Cardiac muscle cell (in vitro differentiated cells and primary cell): Measurements from ENCODE around the gene ITGAE. TPM values are rescaled to one million over a fixed set of nuclear protein-coding genes. Genes with fewer than 3 reads are reported as not detected.
"Not testable (repeated sequence)": the region's sequence is repeated elsewhere in the genome, so short reads cannot be mapped to it uniquely, and the experiment has no call there.

Experiments
- DNase-seq, 2 donors: peaks; one replicate each; pipeline versions ENCODE4 v3.0.0 to v3.0.0-alpha.2; 2010 to 2017; ENCODE audit warnings: low read depth in 1 of 2, low spot score in 1 of 2
- H3K27ac ChIP-seq: fragments of 200-600 bp; sonication (generic); 2 replicates; pipeline ENCODE4 v1.5.1; 2016
- H3K27me3 ChIP-seq: fragments of 200-600 bp; sonication (generic); 2 replicates; pipeline ENCODE4 v1.6.0; 2016; ENCODE audit warnings: control low read depth
- H3K36me3 ChIP-seq: fragments of 200-600 bp; sonication (generic); 2 replicates; pipeline ENCODE4 v1.5.1; 2016; ENCODE audit warnings: control low read depth
- H3K4me1 ChIP-seq: fragments of 200-600 bp; sonication (generic); 2 replicates; pipeline ENCODE4 v1.8.1; 2017; ENCODE audit warnings: low read depth, mild to moderate bottlenecking, mixed run types
- H3K4me3 ChIP-seq: fragments of 200-600 bp; sonication (generic); 2 replicates; pipeline ENCODE4 v1.5.1; 2016; ENCODE audit warnings: mild to moderate bottlenecking
- H3K9me3 ChIP-seq: fragments of 200-600 bp; sonication (generic); 2 replicates; pipeline ENCODE4 v1.5.1; 2017; ENCODE audit warnings: low read depth, mild to moderate bottlenecking, control low read depth
- polyA plus RNA-seq: library from polyadenylated mRNA; unstranded; fragments of >200 nt; fragmentation: Nextera tagmentation; extraction: Ambion mirVana; gene quantifications from 2 replicates; pipeline ENCODE4 v1.2.1, GENCODE V29; 2016
- total RNA-seq: library from RNA; depleted of rRNA; stranded (reverse); fragments of >200 nt; gene quantifications from 2 replicates; pipeline ENCODE4 v1.2.3, GENCODE V29; 2016
- TF ChIP-seq, protein P1 (sequence below): IDR thresholded peaks from 2 replicates; pipeline ENCODE4 v1.5.1; 2012; ENCODE audit warnings: low read depth, mild to moderate bottlenecking, low read length

The ITGAE gene
- total and polyA plus RNA-seq, 2 experiments from 2014 or later = 15.6 to 86.6 TPM

DNA sequence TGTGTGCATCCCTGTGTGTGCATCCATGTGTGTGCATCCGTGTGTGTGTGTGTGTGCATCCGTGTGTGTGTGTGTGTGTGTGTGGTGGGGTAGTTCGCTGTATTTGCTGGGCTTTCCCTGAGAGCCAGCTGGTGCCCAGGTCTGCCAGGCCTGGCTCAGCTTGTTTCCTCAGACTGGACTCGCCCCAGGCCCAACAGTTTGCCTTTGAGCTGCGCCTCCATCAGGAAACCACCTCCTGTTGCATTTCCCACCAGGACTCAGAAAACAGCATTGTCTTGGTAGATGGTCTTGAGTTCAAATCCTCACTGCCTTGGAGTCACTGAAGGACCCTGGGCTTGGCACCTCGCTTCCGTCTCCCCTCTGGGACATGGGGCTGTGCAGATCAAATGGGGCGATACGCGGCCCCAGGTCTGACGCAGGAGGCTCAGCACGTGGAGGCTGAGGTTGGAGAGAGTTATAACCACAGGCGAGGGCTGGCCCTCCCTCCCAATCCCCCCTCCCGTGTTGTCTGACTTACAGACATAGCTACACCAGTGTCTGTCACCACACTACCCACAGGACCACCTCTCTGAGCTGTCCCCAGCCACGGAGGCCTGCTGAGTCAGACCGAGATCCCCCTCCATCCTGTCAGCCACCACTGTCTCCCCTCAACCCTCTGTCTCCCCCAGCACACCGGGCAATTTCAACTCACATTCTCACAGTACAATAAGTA lies 4.7 kb downstream of the ITGAE start:
- TF ChIP-seq, protein P1, sequence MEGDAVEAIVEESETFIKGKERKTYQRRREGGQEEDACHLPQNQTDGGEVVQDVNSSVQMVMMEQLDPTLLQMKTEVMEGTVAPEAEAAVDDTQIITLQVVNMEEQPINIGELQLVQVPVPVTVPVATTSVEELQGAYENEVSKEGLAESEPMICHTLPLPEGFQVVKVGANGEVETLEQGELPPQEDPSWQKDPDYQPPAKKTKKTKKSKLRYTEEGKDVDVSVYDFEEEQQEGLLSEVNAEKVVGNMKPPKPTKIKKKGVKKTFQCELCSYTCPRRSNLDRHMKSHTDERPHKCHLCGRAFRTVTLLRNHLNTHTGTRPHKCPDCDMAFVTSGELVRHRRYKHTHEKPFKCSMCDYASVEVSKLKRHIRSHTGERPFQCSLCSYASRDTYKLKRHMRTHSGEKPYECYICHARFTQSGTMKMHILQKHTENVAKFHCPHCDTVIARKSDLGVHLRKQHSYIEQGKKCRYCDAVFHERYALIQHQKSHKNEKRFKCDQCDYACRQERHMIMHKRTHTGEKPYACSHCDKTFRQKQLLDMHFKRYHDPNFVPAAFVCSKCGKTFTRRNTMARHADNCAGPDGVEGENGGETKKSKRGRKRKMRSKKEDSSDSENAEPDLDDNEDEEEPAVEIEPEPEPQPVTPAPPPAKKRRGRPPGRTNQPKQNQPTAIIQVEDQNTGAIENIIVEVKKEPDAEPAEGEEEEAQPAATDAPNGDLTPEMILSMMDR = no peak
- H3K9me3 ChIP-seq = no peaks in the 10 kb centered on the region
- H3K36me3 ChIP-seq = no peaks in the 10 kb centered on the region
- H3K27ac ChIP-seq = no peak overlapping the region
- no peak overlapping the region for H3K4me3 ChIP-seq
- no peak for DNase-seq
- no peaks in the 10 kb centered on the region for H3K4me1 ChIP-seq
- no peaks in the 10 kb centered on the region for H3K27me3 ChIP-seq

DNA sequence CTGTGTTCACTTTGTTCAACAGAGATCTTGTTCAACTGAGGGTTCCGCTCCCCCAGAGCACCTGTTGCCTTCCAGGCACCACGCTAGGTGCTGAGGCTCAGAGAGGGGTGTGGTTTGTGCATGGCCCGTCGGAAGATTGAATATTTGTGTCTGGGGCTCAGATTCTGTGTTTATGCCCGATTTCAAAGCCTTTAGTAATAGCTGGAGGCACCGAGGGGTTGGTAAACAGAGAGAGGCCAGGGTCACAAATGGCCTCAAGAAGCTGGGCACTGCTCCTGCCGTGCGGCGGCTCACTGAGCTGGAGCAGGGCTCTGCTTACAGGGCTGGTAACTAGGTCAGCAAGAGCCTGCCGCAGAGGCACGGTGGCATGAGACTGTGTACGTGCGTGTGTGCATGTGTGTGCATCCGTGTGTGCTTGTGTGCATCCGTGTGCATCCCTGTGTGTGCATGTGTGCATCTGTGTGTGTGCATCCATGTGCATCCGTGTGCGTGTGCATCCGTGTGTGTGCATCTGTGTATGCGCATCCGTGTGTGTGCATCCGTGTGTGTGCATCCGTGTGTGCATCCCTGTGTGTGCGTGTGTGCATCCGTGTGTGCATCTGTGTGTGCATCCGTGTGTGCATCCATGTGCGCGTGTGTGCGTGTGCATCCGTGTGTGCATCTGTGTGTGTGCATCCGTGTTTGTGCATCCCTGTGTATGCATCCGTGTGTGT lies 5.4 kb downstream of the ITGAE start:
- TF ChIP-seq, protein P1 = no peak
- Histone ChIP-seq H3K9me3 (no peaks in the 10 kb centered on the region), H3K27me3 (no peaks in the 10 kb centered on the region), H3K27ac (no peak overlapping the region), H3K4me1 (no peaks in the 10 kb centered on the region), H3K36me3 (no peaks in the 10 kb centered on the region), H3K4me3 (no peak overlapping the region)
- DNase-seq = no peak

DNA sequence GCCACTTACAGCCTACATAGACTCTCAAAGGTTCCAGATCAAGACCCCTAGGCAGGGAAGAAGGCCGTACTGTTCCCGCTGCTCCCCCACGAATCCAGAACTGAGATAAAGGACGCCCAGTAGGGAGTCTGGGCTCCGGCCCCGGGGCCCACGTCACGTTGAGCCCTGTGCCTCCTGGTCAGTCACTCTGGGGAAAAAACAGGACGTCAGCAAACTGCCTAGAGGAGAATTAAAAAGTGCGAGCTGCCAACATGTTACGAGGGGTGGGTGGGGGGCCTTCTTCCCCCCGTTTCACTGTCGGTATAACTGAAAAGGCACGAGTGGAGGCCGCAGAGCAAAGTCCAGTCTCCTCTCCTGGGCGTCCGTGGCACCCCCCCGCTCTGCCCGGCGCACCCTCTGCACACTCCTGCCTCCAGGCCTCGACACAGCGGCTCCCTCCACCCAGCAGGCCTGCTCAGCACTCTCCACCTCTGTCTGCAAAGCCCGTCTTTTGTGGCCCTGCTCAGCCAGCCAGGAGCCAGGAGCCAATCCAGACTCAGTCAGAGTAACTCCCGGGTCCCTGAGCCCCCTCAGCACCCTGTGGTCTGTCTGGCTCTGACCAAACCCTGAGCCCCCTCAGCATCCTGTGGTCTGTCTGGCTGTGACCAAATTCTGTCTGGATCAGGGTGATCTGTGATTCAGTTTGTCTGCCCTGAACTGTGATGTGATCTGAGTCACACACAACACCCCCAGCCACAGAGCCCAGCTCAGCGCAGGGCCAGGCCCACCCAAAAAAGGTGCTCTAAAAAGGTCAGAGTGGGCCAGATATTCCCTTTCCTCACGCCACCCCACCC lies 6.2 kb downstream of the ITGAE start:
- Histone ChIP-seq H3K27ac (no peak overlapping the region), H3K4me1 (no peaks in the 10 kb centered on the region), H3K36me3 (no peaks in the 10 kb centered on the region), H3K4me3 (no peak overlapping the region), H3K27me3 (no peaks in the 10 kb centered on the region), H3K9me3 (no peaks in the 10 kb centered on the region)
- DNase-seq = no peak
- TF ChIP-seq, protein P1 = no peak

DNA sequence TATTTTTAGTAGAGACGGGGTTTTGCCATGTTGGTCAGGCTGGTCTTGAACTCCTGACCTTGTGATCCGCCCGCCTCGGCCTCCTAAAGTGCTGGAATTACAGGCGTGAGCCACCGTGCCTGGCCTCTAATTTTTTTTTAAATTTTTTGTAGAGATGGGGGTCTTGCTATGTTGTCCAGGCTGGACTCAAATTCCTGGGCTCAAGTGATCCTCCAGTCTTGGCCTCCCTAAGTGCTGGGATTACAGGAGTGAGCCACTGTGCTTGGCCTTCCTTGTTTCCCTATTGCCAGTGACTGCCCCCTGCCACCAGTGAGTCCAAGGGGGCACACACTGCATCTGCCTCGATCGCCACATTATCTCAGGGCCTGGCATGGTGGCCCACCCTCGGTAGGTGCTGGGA lies 6.8 kb downstream of the ITGAE start:
- not testable (repeated sequence) for H3K9me3 ChIP-seq, DNase-seq, H3K27ac ChIP-seq, H3K36me3 ChIP-seq, H3K4me1 ChIP-seq, H3K27me3 ChIP-seq, H3K4me3 ChIP-seq

DNA sequence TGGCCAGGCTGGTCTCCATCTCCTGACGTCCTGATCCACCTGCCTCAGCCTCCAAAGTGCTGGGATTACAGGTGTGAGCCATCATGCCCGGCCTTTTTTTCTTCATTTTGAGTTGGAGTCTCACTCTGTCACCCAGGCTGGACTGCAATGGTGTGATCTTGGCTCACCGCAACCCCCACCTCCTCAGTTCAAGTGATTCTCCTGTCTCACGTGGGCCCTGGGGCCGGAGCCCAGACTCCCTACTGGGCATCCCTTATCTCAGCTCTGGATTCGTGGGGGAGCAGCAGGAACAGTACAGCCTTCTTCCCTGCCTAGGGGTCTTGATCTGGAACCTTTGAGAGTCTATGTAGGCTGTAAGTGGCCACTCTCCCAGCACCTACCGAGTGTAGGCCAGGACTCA lies 7.7 kb downstream of the ITGAE start:
- H3K4me3 ChIP-seq, H3K4me1 ChIP-seq, H3K36me3 ChIP-seq, H3K9me3 ChIP-seq, H3K27me3 ChIP-seq, H3K27ac ChIP-seq, DNase-seq: not testable (repeated sequence)

DNA sequence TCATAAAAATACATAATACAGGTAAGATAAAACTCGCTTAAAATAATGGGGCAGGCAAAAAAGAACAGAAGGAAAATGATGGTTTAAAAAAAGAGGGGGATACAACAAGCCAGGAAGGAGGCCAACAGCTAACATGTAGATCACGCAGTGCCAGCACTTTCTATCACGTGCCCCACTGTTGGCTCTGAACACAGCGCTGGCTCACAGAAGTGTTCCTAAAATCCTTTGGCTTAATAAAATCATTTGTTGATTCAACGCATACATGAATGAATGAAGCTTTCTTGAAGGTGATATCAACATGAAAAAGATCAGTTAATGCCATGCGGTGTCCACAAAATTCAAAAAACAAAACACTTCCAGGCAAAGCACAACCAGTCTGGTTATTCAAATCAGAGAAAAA lies 8.5 kb downstream of the ITGAE start:
- DNase-seq = no peak
- H3K36me3 ChIP-seq = no peaks in the 10 kb centered on the region
- no peak overlapping the region for H3K4me3 ChIP-seq
- H3K9me3 ChIP-seq = no peaks in the 10 kb centered on the region
- TF ChIP-seq, protein P1 = no peak
- no peaks in the 10 kb centered on the region for H3K4me1 ChIP-seq
- H3K27ac ChIP-seq = no peak overlapping the region
- no peaks in the 10 kb centered on the region for H3K27me3 ChIP-seq
